ENCODE measurements around the gene DHRSX. TPM values are rescaled to one million over a fixed set of nuclear protein-coding genes. Genes with fewer than 3 reads are reported as not detected.

The DHRSX gene
- total and polyA plus RNA-seq, 2 donors (not counting 1 experiment from before 2014, with no cell fraction given): 23.7 to 25.6 TPM

- H3K79me2 ChIP-seq (ENCODE audit: control insufficient read depth, insufficient read depth, low read length): no peaks in the 10 kb centered on the region
- DNase-seq (ENCODE audit: low read depth in 2 of 2): no peak
- no peak overlapping the region for H3K9ac ChIP-seq (ENCODE audit: insufficient read depth, low read length)
- H3K4me1 ChIP-seq (ENCODE audit: control insufficient read depth, extremely low read depth, insufficient read depth, low read length): no peaks in the 10 kb centered on the region
- H3K9me3 ChIP-seq (ENCODE audit: control insufficient read depth, insufficient read depth, low read depth, low read length): no peaks in the 10 kb centered on the region
- H3K27me3 ChIP-seq (ENCODE audit: control insufficient read depth, insufficient read depth, low read length): no peaks in the 10 kb centered on the region
- no peak overlapping the region for H3K27ac ChIP-seq (ENCODE audit: insufficient read depth, low read length)
- H3K4me2 ChIP-seq (ENCODE audit: extremely low read depth, insufficient read depth, low read length): no peak overlapping the region
- no peak for TF ChIP-seq EZH2 (IDR thresholded peaks at IDR 0.05; ENCODE audit: low read length, missing control alignments)
- no peak for TF ChIP-seq CTCF (conservative IDR thresholded peaks at IDR 0.05 in 1 of 2, IDR thresholded peaks at IDR 0.05 in 1 of 2; ENCODE audit: low read depth in 1 of 2, low read length in 2 of 2)
- no peaks in the 10 kb centered on the region for H4K20me1 ChIP-seq (ENCODE audit: control insufficient read depth, extremely low read depth, insufficient read depth, low read length)
- H3K36me3 ChIP-seq (ENCODE audit: control insufficient read depth, insufficient read depth, low read length): no peaks in the 10 kb centered on the region
- H3K4me3 ChIP-seq (replicated peaks in 1 of 4; ENCODE audit: control extremely low read depth in 1 of 4, insufficient read depth in 1 of 4, low read depth in 3 of 4, low read length in 4 of 4): no peak overlapping the region
- H2AFZ ChIP-seq (ENCODE audit: low read length): no peak overlapping the region
Measured at GRCh38 chrX:2517055-2517454, 16.3 kb upstream of the DHRSX start.

GRCh38 chrX:2516623-2517022 lies 15.8 kb upstream of the DHRSX start:
- Histone ChIP-seq H3K4me2 (ENCODE audit: extremely low read depth, insufficient read depth, low read length) (no peak overlapping the region), H3K36me3 (ENCODE audit: control insufficient read depth, insufficient read depth, low read length) (no peaks in the 10 kb centered on the region), H3K4me3 (replicated peaks in 1 of 4; ENCODE audit: control extremely low read depth in 1 of 4, insufficient read depth in 1 of 4, low read depth in 3 of 4, low read length in 4 of 4) (no peak overlapping the region), H2AFZ (ENCODE audit: low read length) (no peak overlapping the region), H3K9me3 (ENCODE audit: control insufficient read depth, insufficient read depth, low read depth, low read length) (no peaks in the 10 kb centered on the region), H3K9ac (ENCODE audit: insufficient read depth, low read length) (no peak overlapping the region), H3K4me1 (ENCODE audit: control insufficient read depth, extremely low read depth, insufficient read depth, low read length) (no peaks in the 10 kb centered on the region), H3K27me3 (ENCODE audit: control insufficient read depth, insufficient read depth, low read length) (no peaks in the 10 kb centered on the region), H3K79me2 (ENCODE audit: control insufficient read depth, insufficient read depth, low read length) (no peaks in the 10 kb centered on the region), H3K27ac (ENCODE audit: insufficient read depth, low read length) (no peak overlapping the region), H4K20me1 (ENCODE audit: control insufficient read depth, extremely low read depth, insufficient read depth, low read length) (no peaks in the 10 kb centered on the region)
- DNase-seq (ENCODE audit: low read depth in 2 of 2): no peak
- TF ChIP-seq EZH2 (IDR thresholded peaks at IDR 0.05; ENCODE audit: low read length, missing control alignments): no peak
- no peak for TF ChIP-seq CTCF (conservative IDR thresholded peaks at IDR 0.05 in 1 of 2, IDR thresholded peaks at IDR 0.05 in 1 of 2; ENCODE audit: low read depth in 1 of 2, low read length in 2 of 2)

- Histone ChIP-seq H3K4me1 (ENCODE audit: control insufficient read depth, extremely low read depth, insufficient read depth, low read length) (no peaks in the 10 kb centered on the region), H4K20me1 (ENCODE audit: control insufficient read depth, extremely low read depth, insufficient read depth, low read length) (no peaks in the 10 kb centered on the region), H3K4me2 (ENCODE audit: extremely low read depth, insufficient read depth, low read length) (no peak overlapping the region), H3K27me3 (ENCODE audit: control insufficient read depth, insufficient read depth, low read length) (no peaks in the 10 kb centered on the region), H3K27ac (ENCODE audit: insufficient read depth, low read length) (no peak overlapping the region), H3K79me2 (ENCODE audit: control insufficient read depth, insufficient read depth, low read length) (no peaks in the 10 kb centered on the region), H3K36me3 (ENCODE audit: control insufficient read depth, insufficient read depth, low read length) (no peaks in the 10 kb centered on the region), H3K4me3 (replicated peaks in 1 of 4; ENCODE audit: control extremely low read depth in 1 of 4, insufficient read depth in 1 of 4, low read depth in 3 of 4, low read length in 4 of 4) (no peak overlapping the region), H3K9me3 (ENCODE audit: control insufficient read depth, insufficient read depth, low read depth, low read length) (no peaks in the 10 kb centered on the region), H2AFZ (ENCODE audit: low read length) (no peak overlapping the region), H3K9ac (ENCODE audit: insufficient read depth, low read length) (no peak overlapping the region)
- DNase-seq (ENCODE audit: low read depth in 2 of 2): no peak
- no peak for TF ChIP-seq EZH2 (IDR thresholded peaks at IDR 0.05; ENCODE audit: low read length, missing control alignments)
- TF ChIP-seq CTCF (conservative IDR thresholded peaks at IDR 0.05 in 1 of 2, IDR thresholded peaks at IDR 0.05 in 1 of 2; ENCODE audit: low read depth in 1 of 2, low read length in 2 of 2): no peak
Measured at GRCh38 chrX:2514131-2514530, 13.4 kb upstream of the DHRSX start.
